Keratinocyte (primary cell): ENCODE measurements around the gene MYBPC3. TPM values are rescaled to one million over a fixed set of nuclear protein-coding genes. Genes with fewer than 3 reads are reported as not detected.
A peak's percentile ranks its signal among the peaks of the same experiment; 100 is the strongest.

ENCODE experiments used
- DNase-seq: peaks from one replicate; pipeline ENCODE4 v3.0.0-alpha.2; 2011; ENCODE audit warnings: low read depth, missing footprints, low spot score
- FAIRE-seq: peaks from 2 replicates; lab custom pipeline; 2011; peaks lifted over from hg19 to GRCh38; lab: Jason Lieb, UNC
- H2AFZ ChIP-seq: 2 replicates; pipeline ENCODE4 v1.6.0; 2012; ENCODE audit warnings: low read length, control low read depth, inconsistent platforms; ENCODE audit not compliant: control insufficient read depth
- H3K27ac ChIP-seq: 2 replicates; pipeline ENCODE4 v1.5.1; 2011; ENCODE audit warnings: low read length; ENCODE audit not compliant: control insufficient read depth, insufficient read depth
- H3K27me3 ChIP-seq: 3 replicates; pipeline ENCODE4 v1.6.0; 2011; ENCODE audit warnings: low read length; ENCODE audit not compliant: control insufficient read depth, insufficient read depth; ENCODE audit errors: extremely low read depth
- H3K36me3 ChIP-seq, 2 experiments: 2 replicates in 1 of 2; 3 replicates in 1 of 2; pipeline ENCODE4 v1.5.1; 2011; ENCODE audit warnings: low read length in 2 of 2, mild to moderate bottlenecking in 1 of 2; ENCODE audit not compliant: control insufficient read depth in 2 of 2, insufficient read depth in 2 of 2; ENCODE audit errors: extremely low read depth in 1 of 2
- H3K4me1 ChIP-seq: 3 replicates; pipeline ENCODE4 v1.5.1; 2011; ENCODE audit warnings: low read length; ENCODE audit not compliant: control insufficient read depth, insufficient read depth; ENCODE audit errors: extremely low read depth
- H3K4me2 ChIP-seq: 3 replicates; pipeline ENCODE4 v1.6.0; 2011; ENCODE audit warnings: low read depth, low read length; ENCODE audit not compliant: control insufficient read depth, insufficient read depth; ENCODE audit errors: extremely low read depth
- H3K4me3 ChIP-seq, 3 experiments: fragments of 200-600 bp in 1 of 3; sonication (generic) in 1 of 3; 2 replicates in 2 of 3; 3 replicates in 1 of 3; pipeline ENCODE4 v1.5.1; 2011 to 2016; ENCODE audit warnings: low read length in 3 of 3, mild to moderate bottlenecking in 3 of 3, control low read depth in 2 of 3, inconsistent platforms in 1 of 3, low read depth in 1 of 3, mixed read lengths in 1 of 3, mixed run types in 1 of 3, moderate library complexity in 1 of 3; ENCODE audit not compliant: control insufficient read depth in 2 of 3, insufficient read depth in 2 of 3; ENCODE audit errors: extremely low read depth in 1 of 3
- H3K79me2 ChIP-seq: 2 replicates; pipeline ENCODE4 v1.6.0; 2012; ENCODE audit warnings: low read length; ENCODE audit not compliant: control insufficient read depth, insufficient read depth
- H3K9ac ChIP-seq: 3 replicates; pipeline ENCODE4 v1.6.0; 2011; ENCODE audit warnings: low read length; ENCODE audit not compliant: control insufficient read depth, insufficient read depth; ENCODE audit errors: extremely low read depth
- H3K9me1 ChIP-seq: 3 replicates; pipeline ENCODE4 v1.6.0; 2011; ENCODE audit warnings: low read length; ENCODE audit not compliant: control insufficient read depth, insufficient read depth; ENCODE audit errors: extremely low read depth
- H3K9me3 ChIP-seq: 2 replicates; pipeline ENCODE4 v1.5.1; 2012; ENCODE audit warnings: low read depth, low read length; ENCODE audit not compliant: control insufficient read depth
- H4K20me1 ChIP-seq: 3 replicates; pipeline ENCODE4 v1.6.0; 2011; ENCODE audit warnings: low read length; ENCODE audit not compliant: control insufficient read depth, insufficient read depth; ENCODE audit errors: extremely low read depth
- CTCF ChIP-seq, 3 experiments: IDR thresholded peaks in 1 of 3; conservative IDR thresholded peaks in 1 of 3; optimal IDR thresholded peaks in 1 of 3; 2 replicates in 2 of 3; 3 replicates in 1 of 3; pipeline versions ENCODE3 to v1.5.1; 2011; ENCODE audit warnings: low read length in 3 of 3, mild to moderate bottlenecking in 3 of 3, moderate library complexity in 2 of 3, control low read depth in 1 of 3, inconsistent platforms in 1 of 3; ENCODE audit not compliant: insufficient read depth in 2 of 3; ENCODE audit errors: extremely low read depth in 1 of 3
- EZH2 ChIP-seq: IDR thresholded peaks from one replicate; pipeline ENCODE4 v1.6.1; 2012; ENCODE audit warnings: inconsistent platforms, mild to moderate bottlenecking, low read length, moderate library complexity
- dilution Hi-C: fragments of 300-500 bp; cut with MboI; formaldehyde crosslinking; loops from one replicate; pipeline ENCODE4 v1.7.0; 2020; ENCODE audit warnings: low sequenced_read_pairs; ENCODE audit not compliant: extremely low pct_ligation_motif_present
- polyA plus RNA-seq, 5 experiments: library from polyadenylated mRNA; depleted of rRNA in 3 of 5; stranded (reverse) in 3 of 5; stranded (forward) in 1 of 5; unstranded in 1 of 5; fragments of >200 nt; gene quantifications; 1 replicate in 1 of 5; 2 replicates in 3 of 5; 3 replicates in 1 of 5; pipeline versions ENCODE4 v1.2.1 to v1.2.3, GENCODE V29; 2011 to 2012; ENCODE audit warnings: missing spikeins in 2 of 5, low read depth in 1 of 5, low replicate concordance in 1 of 5

MYBPC3 gene
- polyA plus RNA-seq, 1 donor (not counting 4 experiments of a cell fraction or from before 2014, with no cell fraction given), result not detected

DNA sequence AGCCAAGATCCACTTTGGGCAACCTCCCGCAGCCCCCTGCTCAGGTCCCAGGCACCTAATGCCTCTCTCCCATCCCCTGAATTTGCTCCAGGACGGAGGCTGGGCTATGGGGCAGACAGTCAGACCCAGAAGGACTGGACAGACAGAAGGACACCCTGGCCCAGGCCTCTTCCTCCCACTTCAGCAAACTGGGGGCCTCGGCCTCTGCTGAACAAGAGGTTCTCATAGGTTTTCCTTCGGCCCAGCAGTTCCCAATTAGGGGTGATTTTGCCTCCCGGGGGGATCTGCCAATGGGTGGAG is 22.2 kb upstream of the MYBPC3 start:
- Histone ChIP-seq H3K4me3 (no peak overlapping the region), H4K20me1 (no peaks in the 10 kb centered on the region), H3K9ac (no peak overlapping the region), H3K4me2 (no peak overlapping the region), H3K27ac (no peak overlapping the region), H2AFZ (no peak overlapping the region), H3K36me3 (no peaks in the 10 kb centered on the region), H3K9me1 (no peaks in the 10 kb centered on the region), H3K4me1 (peaks cover 6% of the 10 kb centered on the region), H3K27me3 (no peaks in the 10 kb centered on the region), H3K9me3 (no peaks in the 10 kb centered on the region), H3K79me2 (no peaks in the 10 kb centered on the region)
- TF ChIP-seq CTCF (optimal IDR thresholded peaks at IDR 0.05 in 1 of 3, IDR thresholded peaks at IDR 0.05 in 1 of 3, conservative IDR thresholded peaks at IDR 0.05 in 1 of 3; ENCODE audit: extremely low read depth in 1 of 3, insufficient read depth in 2 of 3, low read length in 3 of 3) (no peak), EZH2 (no peak)
- no peak for FAIRE-seq
- no peak for DNase-seq
- dilution Hi-C loops, result no loop called here

GRCh38 chr11:47373876-47374719 is 21.6 kb upstream of the MYBPC3 start:
- TF ChIP-seq EZH2 (no peak), CTCF (optimal IDR thresholded peaks at IDR 0.05 in 1 of 3, IDR thresholded peaks at IDR 0.05 in 1 of 3, conservative IDR thresholded peaks at IDR 0.05 in 1 of 3; ENCODE audit: extremely low read depth in 1 of 3, insufficient read depth in 2 of 3, low read length in 3 of 3) (peak; percentile 92 to 97 (median 94))
- H2AFZ ChIP-seq, result no peak overlapping the region
- no peak for DNase-seq
- H3K27me3 ChIP-seq, result no peaks in the 10 kb centered on the region
- H3K27ac ChIP-seq, result no peak overlapping the region
- dilution Hi-C loops, result no loop called here
- H3K9me3 ChIP-seq, result no peaks in the 10 kb centered on the region
- H3K4me3 ChIP-seq, result no peak overlapping the region
- no peaks in the 10 kb centered on the region for H4K20me1 ChIP-seq
- peaks cover 6% of the 10 kb centered on the region for H3K4me1 ChIP-seq
- no peak overlapping the region for H3K9ac ChIP-seq
- no peak overlapping the region for H3K4me2 ChIP-seq
- no peaks in the 10 kb centered on the region for H3K79me2 ChIP-seq
- H3K9me1 ChIP-seq, result no peaks in the 10 kb centered on the region
- no peak for FAIRE-seq
- H3K36me3 ChIP-seq, result no peaks in the 10 kb centered on the region
